HUES48 (cell line): ENCODE results near the gene GPR143.

ENCODE experiments used
- H3K27ac ChIP-seq: one replicate; pipeline ENCODE4 v1.7.0; 2013; ENCODE audit warnings: low read depth, low read length, inconsistent platforms
- H3K27me3 ChIP-seq: 2 replicates; pipeline ENCODE4 v1.6.1; 2013; ENCODE audit warnings: mild to moderate bottlenecking, low read length; ENCODE audit not compliant: control insufficient read depth, insufficient read depth
- H3K36me3 ChIP-seq: 2 replicates; pipeline ENCODE4 v1.6.1; 2013; ENCODE audit warnings: low read length; ENCODE audit not compliant: control insufficient read depth, insufficient read depth
- H3K4me1 ChIP-seq: 2 replicates; pipeline ENCODE4 v1.6.1; 2013; ENCODE audit warnings: mild to moderate bottlenecking, low read length; ENCODE audit not compliant: control insufficient read depth, insufficient read depth
- H3K4me3 ChIP-seq: 2 replicates; pipeline ENCODE4 v1.5.1; 2013; ENCODE audit warnings: mild to moderate bottlenecking, low read depth, low read length
- H3K9ac ChIP-seq: 2 replicates; pipeline ENCODE4 v1.6.1; 2013; ENCODE audit warnings: mild to moderate bottlenecking, low read depth, low read length, moderate library complexity
- H3K9me3 ChIP-seq: 2 replicates; pipeline ENCODE4 v1.6.1; 2013; ENCODE audit warnings: low read length; ENCODE audit not compliant: control insufficient read depth, insufficient read depth

GPR143 gene

DNA sequence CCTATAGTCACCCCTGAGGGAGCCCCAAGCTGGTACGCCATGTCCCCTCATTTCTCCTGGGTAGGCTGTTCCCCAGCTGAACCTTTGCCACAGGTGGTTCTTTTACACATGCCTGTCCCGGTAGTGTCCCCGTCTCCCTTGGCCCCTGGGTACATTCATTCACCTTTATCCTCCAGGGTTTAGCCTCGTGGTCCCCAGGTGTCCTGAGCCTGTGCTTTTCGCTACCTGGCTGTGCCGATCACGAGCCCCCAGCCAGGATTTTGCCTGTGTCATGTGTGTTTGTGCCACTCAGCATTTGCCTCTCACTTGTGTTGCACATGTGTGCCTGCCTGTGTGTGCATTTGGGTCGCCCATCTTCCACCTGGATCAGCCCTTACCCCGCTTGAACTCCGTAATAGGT is 57.6 kb downstream of the GPR143 start:
- Histone ChIP-seq H3K4me1 (0 out of 2 replicates have a peak, but pooled peaks cover 3% of the 10 kb centered on the region), H3K9me3 (no peaks in the 10 kb centered on the region), H3K4me3 (no peak overlapping the region), H3K36me3 (peaks cover 51% of the 10 kb centered on the region), H3K27ac (no peak overlapping the region), H3K9ac (no peak overlapping the region), H3K27me3 (no peaks in the 10 kb centered on the region)

DNA sequence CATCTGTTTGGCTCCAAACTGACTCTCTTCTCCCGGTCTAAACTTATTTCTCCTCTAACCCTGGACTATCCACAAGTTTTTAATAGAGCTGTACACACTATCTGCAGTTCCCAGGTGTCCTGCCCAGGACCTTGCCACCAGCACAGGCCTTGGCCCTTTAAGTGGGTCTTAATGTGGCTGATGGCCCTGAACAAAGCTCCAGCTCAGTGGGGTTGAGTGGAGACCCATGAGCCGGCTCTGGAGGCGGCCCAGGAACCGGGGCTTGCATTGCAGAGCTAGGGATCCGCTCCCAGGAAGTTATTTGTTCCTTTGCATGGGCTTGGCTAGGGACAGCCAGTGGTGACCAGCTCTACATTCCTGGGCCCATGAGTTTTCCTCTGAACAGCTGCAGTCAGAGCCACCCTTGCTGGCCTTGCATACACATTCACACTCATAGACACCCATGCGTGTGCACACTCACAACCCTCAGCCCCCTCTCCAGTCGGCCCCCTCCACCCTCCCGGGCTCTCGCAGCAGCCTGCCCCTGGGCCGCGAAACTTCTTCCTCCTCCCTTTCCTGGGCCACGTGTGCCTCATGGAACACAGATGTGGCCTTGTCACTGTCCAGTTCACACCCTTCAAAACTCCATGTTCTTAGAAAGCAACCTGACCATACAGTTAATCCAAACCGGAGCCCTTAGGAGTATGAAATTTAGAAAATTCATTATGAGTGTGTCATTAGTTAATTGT is 58.2 kb downstream of the GPR143 start:
- Histone ChIP-seq H3K9ac (no peak overlapping the region), H3K36me3 (peaks cover 45% of the 10 kb centered on the region)

DNA sequence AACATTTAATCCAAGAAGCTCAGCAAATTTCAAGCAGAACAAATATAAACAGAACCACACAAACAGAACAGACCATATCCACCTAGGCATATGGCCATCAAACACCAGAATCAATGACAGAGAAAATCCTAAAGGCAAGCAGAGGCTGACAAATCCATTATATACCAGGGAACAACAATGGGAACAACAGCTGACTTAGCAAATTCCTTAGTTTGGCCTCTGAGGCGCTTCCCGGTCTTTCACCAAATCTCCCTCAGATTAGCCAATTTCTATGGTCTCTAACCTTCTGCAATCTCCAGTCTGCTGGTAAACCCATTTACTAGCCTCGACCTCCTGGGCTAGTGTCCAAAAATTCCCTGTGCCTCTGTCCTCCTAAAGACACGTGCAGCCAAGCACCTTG is 59.2 kb downstream of the GPR143 start:
- Histone ChIP-seq H3K27ac (no peak overlapping the region), H3K9me3 (no peaks in the 10 kb centered on the region), H3K4me1 (0 out of 2 replicates have a peak, but pooled peaks cover 3% of the 10 kb centered on the region), H3K27me3 (no peaks in the 10 kb centered on the region), H3K9ac (no peak overlapping the region), H3K4me3 (no peak overlapping the region), H3K36me3 (peaks cover 44% of the 10 kb centered on the region)

More for the DNA sequence above, 58.2 kb downstream of the GPR143 start:
- no peak overlapping the region for H3K27ac ChIP-seq
- no peaks in the 10 kb centered on the region for H3K27me3 ChIP-seq
- H3K9me3 ChIP-seq = no peaks in the 10 kb centered on the region
- H3K4me1 ChIP-seq = 0 out of 2 replicates have a peak, but pooled peaks cover 3% of the 10 kb centered on the region
- H3K4me3 ChIP-seq = no peak overlapping the region

DNA sequence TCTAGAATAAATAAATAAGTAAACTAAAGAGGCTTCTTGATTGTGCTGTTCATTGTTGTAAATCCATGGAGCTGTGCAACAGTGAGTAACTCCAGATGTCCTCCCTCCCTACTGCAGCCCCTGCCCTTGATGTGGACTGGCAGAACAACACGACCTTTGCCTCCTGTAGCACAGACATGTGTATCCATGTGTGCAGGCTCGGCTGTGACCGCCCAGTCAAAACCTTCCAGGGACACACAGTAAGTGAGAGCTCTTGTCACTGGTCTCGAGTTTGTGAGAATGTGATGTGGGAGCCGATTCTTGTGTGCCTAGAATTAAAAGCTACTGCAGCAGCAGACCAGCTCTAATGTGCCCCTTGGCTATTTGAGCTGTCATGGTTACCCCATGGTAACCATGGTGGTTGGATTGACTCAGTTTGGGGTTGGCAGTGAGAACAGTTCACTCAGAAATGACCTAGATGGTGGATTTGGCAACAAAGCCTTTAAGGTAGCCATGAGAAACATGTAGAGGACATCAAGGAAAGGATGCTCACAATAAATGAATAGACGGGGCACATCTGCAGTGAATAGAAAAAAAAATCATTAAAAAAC is 60.7 kb downstream of the GPR143 start:
- H3K4me1 ChIP-seq = 0 out of 2 replicates have a peak, but pooled peaks cover 3% of the 10 kb centered on the region
- H3K4me3 ChIP-seq = no peak overlapping the region
- no peaks in the 10 kb centered on the region for H3K9me3 ChIP-seq
- peaks cover 37% of the 10 kb centered on the region for H3K36me3 ChIP-seq
- no peak overlapping the region for H3K9ac ChIP-seq
- no peaks in the 10 kb centered on the region for H3K27me3 ChIP-seq
- H3K27ac ChIP-seq = no peak overlapping the region

- H3K4me1 ChIP-seq = no peaks in the 10 kb centered on the region
- no peak overlapping the region for H3K4me3 ChIP-seq
- no peak overlapping the region for H3K9ac ChIP-seq
- H3K27ac ChIP-seq = no peak overlapping the region
- H3K36me3 ChIP-seq = peaks cover 28% of the 10 kb centered on the region
- no peaks in the 10 kb centered on the region for H3K27me3 ChIP-seq
- H3K9me3 ChIP-seq = no peaks in the 10 kb centered on the region
These were observed 62.2 kb downstream of the GPR143 start for GRCh38 chrX:9703406-9703805.

DNA sequence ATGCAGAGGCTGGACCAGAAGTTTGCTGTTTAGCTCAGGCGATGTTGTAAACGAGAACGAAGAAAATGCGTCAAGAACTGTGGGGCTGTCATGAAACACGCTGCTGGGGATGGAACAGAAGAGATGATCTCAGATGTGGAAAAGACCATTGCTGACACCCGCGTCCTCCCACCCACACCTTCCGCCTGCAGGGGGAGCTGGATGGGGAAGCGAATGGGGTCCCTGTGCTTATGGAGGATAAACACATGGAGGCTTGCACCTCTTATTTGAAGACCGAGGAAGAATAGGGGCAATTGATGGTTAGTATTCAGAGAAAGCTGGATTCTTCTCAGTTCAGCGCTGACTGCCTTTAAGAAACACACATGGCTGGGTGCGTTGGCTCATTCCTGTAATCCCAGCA is 63.9 kb downstream of the GPR143 start:
- Histone ChIP-seq H3K4me3 (no peak overlapping the region), H3K9ac (no peak overlapping the region), H3K36me3 (peaks cover 40% of the 10 kb centered on the region), H3K27ac (no peak overlapping the region), H3K9me3 (no peaks in the 10 kb centered on the region), H3K4me1 (no peaks in the 10 kb centered on the region), H3K27me3 (no peaks in the 10 kb centered on the region)

DNA sequence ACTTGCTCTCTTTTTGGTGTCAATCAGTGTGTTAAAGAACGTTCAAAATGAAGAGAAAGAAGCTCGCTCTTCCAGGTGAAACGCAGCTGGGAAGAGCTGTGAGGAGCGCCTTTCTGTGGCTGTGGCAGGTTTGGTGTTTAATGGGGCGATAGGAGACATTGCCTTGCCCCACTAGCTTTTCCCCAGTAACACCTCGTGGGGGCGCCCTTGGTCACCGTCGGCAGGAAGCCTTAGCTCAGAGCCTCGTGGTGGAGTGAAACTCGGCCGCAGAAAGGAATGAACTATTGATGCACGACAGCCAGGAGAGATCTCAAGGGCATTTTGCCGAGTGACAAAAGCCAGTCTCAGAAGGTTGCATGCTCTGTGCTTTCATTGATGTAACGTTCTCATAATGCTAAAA is 65.1 kb downstream of the GPR143 start:
- Histone ChIP-seq H3K27me3 (no peaks in the 10 kb centered on the region), H3K27ac (no peak overlapping the region), H3K4me1 (no peaks in the 10 kb centered on the region), H3K36me3 (peaks cover 41% of the 10 kb centered on the region), H3K9me3 (no peaks in the 10 kb centered on the region), H3K4me3 (no peak overlapping the region), H3K9ac (no peak overlapping the region)

DNA sequence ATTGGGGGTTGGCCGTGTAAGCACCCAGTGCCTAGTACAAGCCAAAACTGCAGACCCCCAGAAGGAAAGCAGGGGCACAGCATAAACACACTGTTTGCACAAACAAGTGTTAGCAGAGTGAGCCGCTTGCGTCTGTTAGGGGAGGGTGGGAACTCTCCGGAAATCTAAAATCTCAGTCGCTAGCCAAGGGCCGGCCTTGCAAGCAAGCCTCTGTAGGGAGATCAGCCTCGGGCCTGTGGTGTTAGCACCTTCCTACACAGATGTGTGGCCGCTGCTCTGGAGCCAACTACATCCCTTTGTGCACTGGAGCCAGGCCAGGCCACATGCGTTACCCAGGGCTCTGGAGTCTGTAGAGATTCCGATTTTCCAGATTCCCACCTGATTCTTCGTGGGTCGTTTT is 67.1 kb downstream of the GPR143 start:
- H3K27me3 ChIP-seq = no peaks in the 10 kb centered on the region
- no peak overlapping the region for H3K9ac ChIP-seq
- no peak overlapping the region for H3K27ac ChIP-seq
- H3K4me3 ChIP-seq = no peak overlapping the region
- H3K36me3 ChIP-seq = peaks cover 49% of the 10 kb centered on the region
- H3K4me1 ChIP-seq = no peaks in the 10 kb centered on the region
- H3K9me3 ChIP-seq = no peaks in the 10 kb centered on the region

GRCh38 chrX:9693307-9694001 is 72.2 kb downstream of the GPR143 start:
- H3K4me3 ChIP-seq = no peak overlapping the region
- no peak overlapping the region for H3K27ac ChIP-seq
- H3K9ac ChIP-seq = no peak overlapping the region
- no peaks in the 10 kb centered on the region for H3K9me3 ChIP-seq
- peaks cover 75% of the 10 kb centered on the region for H3K36me3 ChIP-seq
- H3K4me1 ChIP-seq = no peaks in the 10 kb centered on the region
- H3K27me3 ChIP-seq = no peaks in the 10 kb centered on the region

DNA sequence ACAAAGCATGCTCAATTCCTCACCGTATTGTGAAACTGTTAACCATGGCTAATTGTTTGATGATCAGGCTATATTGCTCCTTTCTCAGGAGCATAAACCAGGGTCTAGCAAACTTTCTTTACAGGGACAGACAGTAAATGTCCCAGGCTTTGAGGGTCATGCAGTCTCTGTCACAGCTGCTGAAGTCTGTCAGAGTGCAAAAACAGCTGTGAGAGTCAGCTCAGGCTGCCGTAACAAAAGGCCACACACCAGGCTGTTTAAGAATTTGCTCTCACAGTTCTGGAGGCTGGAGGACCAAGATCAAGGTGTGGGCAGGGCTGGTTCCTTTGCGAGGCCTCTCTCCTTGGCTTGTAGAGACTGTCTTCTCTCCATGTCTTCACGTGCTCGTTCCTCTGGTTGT is 75.6 kb downstream of the GPR143 start:
- Histone ChIP-seq H3K9ac (no peak overlapping the region), H3K36me3 (peaks cover 68% of the 10 kb centered on the region), H3K4me3 (no peak overlapping the region), H3K27me3 (no peaks in the 10 kb centered on the region), H3K27ac (no peak overlapping the region), H3K4me1 (no peaks in the 10 kb centered on the region), H3K9me3 (no peaks in the 10 kb centered on the region)

DNA sequence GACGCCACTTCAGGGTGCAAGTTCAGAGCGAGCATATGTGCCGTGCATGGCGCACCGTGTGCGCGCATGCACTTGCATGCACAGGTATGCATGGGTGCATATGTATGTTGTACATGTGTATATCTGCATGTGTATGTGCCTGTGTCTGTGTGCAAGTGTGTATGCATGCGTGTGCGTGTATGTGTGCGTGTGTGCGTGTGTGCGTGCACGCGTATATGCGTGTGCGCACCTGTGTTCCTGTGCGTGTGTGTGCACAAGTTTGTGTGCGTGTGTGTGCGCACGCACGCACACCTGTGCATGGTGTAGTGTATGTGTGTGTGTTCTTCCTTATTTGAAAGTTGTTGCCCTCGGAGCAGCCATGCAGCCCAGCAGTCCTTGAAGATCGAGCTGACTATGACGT is 76.8 kb downstream of the GPR143 start:
- Histone ChIP-seq H3K27me3 (no peaks in the 10 kb centered on the region), H3K9me3 (no peaks in the 10 kb centered on the region), H3K4me3 (no peak overlapping the region), H3K9ac (no peak overlapping the region), H3K36me3 (peaks cover 70% of the 10 kb centered on the region), H3K27ac (no peak overlapping the region), H3K4me1 (no peaks in the 10 kb centered on the region)
